H1 (cell line): ENCODE measurements around the gene SPSB2. TPM values are rescaled to one million over a fixed set of nuclear protein-coding genes. Genes with fewer than 3 reads are reported as not detected.

ENCODE experiments used
- CHD1 ChIP-seq: IDR thresholded peaks from 2 replicates; pipeline ENCODE4 v1.6.1; 2012; ENCODE audit warnings: low read depth, low read length, improper control_type of control experiment
- polyA plus RNA-seq, 7 experiments: library from polyadenylated mRNA; depleted of rRNA in 3 of 7; stranded (reverse) in 5 of 7; unstranded in 2 of 7; fragments of >200 nt in 5 of 7; fragments of 200-250 nt in 2 of 7; gene quantifications; 1 replicate in 5 of 7; 2 replicates in 1 of 7; 4 replicates in 1 of 7; pipeline versions ENCODE4 v1.2.1 to v1.2.3, GENCODE V29; 2011 to 2013; ENCODE audit warnings: missing spikeins in 2 of 7, mixed read lengths in 2 of 7
- total RNA-seq: library from RNA; stranded (reverse); fragmentation: NEBNext Ultra II Directional; extraction: Animal tissue kit (Norgen Biotek cat#: 25700); gene quantifications from 2 replicates; pipeline ENCODE4 v1.2.1, GENCODE V29; 2021
- TF ChIP-seq, protein P1 (sequence below): fragments of 300-600 bp; sonication (generic); IDR thresholded peaks from 2 replicates; pipeline ENCODE4 v1.7.1; 2012; ENCODE audit warnings: low read length, moderate library complexity, mild to moderate bottlenecking, inconsistent platforms; ENCODE audit not compliant: insufficient replicate concordance

SPSB2 gene
- total and polyA plus RNA-seq, 2 of the 8 experiments (the other 6 are each of a cell fraction or from before 2014, with no cell fraction given), result 13.0 to 23.2 TPM

DNA sequence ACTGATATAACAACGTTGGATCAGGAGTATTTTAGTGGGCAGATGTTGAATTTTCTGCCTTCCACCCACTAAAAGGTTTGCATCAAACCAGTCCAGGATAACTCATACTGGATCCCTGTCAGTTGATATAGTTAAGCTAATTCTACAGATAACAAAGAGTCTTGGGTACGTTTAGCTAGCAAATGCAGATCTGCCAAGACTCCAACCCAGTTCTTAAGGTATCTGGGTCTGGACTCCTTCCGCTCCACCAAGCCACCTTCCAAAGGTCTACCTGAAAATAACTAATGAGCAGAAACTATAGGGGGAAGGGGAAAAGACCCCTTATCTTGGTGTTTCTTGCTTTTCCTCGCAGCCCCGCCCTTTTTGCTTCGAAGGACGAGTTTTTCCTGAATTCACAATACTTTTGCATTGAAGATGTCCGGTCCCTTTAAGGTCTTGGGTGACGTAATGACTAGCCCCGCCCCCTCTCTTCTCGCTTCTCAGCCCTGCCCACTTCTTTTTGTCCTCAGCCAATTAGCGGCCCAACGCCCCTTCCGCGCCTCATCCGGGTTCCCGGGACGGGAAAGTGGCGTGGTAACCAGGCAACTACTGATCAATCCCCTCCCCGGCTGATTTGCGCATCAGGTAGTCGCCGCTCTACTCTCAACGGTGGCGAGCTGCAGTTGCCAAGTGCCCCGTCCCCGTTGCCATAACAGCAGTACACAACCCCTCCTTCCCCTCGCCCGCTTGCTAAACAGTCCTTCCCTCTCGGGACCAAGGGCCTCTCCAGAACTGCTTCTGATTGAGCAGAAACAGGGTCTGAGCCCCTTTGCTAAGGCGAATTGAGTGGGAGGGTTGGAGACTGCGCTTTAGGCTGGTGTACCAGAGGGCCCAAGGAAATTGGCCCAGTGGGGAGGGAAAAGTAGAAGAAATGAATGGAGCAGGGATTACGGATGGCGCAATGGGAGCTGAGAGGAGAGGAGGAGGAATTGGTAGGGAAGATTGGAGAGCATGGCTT, 31.5 kb upstream of the SPSB2 start, which contains the start of gene LRRC23 (continued):
- TF ChIP-seq, protein P1, sequence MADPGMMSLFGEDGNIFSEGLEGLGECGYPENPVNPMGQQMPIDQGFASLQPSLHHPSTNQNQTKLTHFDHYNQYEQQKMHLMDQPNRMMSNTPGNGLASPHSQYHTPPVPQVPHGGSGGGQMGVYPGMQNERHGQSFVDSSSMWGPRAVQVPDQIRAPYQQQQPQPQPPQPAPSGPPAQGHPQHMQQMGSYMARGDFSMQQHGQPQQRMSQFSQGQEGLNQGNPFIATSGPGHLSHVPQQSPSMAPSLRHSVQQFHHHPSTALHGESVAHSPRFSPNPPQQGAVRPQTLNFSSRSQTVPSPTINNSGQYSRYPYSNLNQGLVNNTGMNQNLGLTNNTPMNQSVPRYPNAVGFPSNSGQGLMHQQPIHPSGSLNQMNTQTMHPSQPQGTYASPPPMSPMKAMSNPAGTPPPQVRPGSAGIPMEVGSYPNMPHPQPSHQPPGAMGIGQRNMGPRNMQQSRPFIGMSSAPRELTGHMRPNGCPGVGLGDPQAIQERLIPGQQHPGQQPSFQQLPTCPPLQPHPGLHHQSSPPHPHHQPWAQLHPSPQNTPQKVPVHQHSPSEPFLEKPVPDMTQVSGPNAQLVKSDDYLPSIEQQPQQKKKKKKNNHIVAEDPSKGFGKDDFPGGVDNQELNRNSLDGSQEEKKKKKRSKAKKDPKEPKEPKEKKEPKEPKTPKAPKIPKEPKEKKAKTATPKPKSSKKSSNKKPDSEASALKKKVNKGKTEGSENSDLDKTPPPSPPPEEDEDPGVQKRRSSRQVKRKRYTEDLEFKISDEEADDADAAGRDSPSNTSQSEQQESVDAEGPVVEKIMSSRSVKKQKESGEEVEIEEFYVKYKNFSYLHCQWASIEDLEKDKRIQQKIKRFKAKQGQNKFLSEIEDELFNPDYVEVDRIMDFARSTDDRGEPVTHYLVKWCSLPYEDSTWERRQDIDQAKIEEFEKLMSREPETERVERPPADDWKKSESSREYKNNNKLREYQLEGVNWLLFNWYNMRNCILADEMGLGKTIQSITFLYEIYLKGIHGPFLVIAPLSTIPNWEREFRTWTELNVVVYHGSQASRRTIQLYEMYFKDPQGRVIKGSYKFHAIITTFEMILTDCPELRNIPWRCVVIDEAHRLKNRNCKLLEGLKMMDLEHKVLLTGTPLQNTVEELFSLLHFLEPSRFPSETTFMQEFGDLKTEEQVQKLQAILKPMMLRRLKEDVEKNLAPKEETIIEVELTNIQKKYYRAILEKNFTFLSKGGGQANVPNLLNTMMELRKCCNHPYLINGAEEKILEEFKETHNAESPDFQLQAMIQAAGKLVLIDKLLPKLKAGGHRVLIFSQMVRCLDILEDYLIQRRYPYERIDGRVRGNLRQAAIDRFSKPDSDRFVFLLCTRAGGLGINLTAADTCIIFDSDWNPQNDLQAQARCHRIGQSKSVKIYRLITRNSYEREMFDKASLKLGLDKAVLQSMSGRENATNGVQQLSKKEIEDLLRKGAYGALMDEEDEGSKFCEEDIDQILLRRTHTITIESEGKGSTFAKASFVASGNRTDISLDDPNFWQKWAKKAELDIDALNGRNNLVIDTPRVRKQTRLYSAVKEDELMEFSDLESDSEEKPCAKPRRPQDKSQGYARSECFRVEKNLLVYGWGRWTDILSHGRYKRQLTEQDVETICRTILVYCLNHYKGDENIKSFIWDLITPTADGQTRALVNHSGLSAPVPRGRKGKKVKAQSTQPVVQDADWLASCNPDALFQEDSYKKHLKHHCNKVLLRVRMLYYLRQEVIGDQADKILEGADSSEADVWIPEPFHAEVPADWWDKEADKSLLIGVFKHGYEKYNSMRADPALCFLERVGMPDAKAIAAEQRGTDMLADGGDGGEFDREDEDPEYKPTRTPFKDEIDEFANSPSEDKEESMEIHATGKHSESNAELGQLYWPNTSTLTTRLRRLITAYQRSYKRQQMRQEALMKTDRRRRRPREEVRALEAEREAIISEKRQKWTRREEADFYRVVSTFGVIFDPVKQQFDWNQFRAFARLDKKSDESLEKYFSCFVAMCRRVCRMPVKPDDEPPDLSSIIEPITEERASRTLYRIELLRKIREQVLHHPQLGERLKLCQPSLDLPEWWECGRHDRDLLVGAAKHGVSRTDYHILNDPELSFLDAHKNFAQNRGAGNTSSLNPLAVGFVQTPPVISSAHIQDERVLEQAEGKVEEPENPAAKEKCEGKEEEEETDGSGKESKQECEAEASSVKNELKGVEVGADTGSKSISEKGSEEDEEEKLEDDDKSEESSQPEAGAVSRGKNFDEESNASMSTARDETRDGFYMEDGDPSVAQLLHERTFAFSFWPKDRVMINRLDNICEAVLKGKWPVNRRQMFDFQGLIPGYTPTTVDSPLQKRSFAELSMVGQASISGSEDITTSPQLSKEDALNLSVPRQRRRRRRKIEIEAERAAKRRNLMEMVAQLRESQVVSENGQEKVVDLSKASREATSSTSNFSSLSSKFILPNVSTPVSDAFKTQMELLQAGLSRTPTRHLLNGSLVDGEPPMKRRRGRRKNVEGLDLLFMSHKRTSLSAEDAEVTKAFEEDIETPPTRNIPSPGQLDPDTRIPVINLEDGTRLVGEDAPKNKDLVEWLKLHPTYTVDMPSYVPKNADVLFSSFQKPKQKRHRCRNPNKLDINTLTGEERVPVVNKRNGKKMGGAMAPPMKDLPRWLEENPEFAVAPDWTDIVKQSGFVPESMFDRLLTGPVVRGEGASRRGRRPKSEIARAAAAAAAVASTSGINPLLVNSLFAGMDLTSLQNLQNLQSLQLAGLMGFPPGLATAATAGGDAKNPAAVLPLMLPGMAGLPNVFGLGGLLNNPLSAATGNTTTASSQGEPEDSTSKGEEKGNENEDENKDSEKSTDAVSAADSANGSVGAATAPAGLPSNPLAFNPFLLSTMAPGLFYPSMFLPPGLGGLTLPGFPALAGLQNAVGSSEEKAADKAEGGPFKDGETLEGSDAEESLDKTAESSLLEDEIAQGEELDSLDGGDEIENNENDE, result no peak
- no peak for TF ChIP-seq CHD1
